GM19467 (cell line): ENCODE data around the gene PPFIBP2.
A peak's percentile ranks its signal among the peaks of the same experiment; 100 is the strongest.
"Not testable (repeated sequence)": the region's sequence is repeated elsewhere in the genome, so short reads cannot be mapped to it uniquely, and the experiment has no call there.

ENCODE experiments used
- ATAC-seq: cut with Tn5 transposase; IDR thresholded peaks from one replicate; pipeline ENCODE4 v1.9.1; 2021; ENCODE audit warnings: mild to moderate bottlenecking, moderate library complexity; ENCODE audit not compliant: unreplicated experiment

Gene PPFIBP2

DNA sequence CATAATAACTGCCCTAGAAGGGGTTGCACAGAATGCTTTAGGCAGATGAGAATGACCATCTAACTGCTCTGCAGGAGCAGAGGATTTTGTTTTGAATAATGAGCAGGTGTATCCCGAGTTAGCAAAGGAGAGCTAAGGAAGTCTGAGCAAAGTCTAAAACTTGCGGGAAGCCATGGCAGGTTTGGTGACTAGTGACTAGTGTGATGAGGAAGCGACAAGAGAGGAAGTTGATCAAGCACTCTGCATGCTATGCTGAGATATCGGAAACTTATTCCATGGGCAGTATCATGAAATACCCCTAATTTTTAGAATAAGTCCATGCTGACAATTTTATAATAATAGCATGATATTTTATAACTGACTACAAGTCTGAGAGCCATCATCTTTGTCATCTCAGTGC, 15.6 kb upstream of the PPFIBP2 start:
- no peak for ATAC-seq

DNA sequence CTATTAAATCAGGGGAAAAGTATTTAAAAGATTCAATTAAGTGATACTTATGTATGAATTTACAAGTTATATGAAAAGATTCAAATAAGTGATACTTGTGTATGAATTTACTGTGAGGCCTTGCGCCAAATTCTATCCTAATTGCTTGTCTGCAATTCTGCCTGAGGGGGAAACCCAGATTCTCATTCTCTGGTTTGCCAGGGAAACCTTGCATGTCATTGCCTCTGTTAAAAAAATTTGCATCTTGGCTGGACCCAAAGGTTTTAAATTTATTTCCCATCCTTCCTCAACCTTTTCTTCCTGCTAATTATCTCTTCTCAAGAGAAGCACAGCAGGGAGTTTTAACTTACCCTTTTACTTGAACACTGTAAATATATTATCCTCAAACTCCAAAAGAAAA, 14.7 kb upstream of the PPFIBP2 start:
- no peak for ATAC-seq

DNA sequence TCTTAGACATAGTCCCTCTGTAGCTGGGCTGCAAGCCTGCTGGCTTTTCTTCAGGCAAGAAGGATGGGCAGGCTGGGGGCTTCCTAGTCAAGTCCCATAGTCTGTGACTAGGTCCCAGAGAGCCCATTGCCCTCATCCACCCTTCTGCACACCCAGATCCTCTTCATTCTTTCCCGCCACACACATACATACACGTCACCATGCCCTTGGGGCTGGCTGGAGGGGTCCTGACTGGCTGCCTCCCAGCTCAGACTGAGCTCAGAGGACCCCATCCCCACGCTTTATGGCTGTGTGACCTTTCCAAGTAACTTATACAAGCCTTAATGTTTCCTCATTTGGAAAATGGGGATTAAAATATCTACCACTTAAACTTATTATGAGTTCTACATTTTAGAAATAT, 13.5 kb upstream of the PPFIBP2 start:
- ATAC-seq = no peak

DNA sequence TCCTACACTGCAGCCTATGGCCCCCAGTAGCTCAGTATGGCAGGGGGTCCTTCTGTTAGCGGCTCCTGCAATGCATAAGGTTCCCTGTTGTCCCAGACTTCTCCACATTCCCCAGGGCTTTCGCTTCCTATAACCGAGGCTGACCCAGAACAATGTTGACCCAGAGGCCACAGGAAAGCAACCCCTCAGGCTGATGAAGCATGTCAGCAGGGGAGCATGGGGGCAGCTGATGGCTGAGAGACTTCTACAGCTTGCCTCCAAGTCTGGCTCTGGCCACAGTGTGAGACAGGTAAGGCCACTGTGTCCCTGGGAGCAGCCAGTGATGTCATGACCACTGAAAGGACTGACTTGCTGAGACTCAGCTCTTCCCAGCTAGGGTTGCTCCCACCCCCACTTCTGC, 12.5 kb upstream of the PPFIBP2 start:
- no peak for ATAC-seq

DNA sequence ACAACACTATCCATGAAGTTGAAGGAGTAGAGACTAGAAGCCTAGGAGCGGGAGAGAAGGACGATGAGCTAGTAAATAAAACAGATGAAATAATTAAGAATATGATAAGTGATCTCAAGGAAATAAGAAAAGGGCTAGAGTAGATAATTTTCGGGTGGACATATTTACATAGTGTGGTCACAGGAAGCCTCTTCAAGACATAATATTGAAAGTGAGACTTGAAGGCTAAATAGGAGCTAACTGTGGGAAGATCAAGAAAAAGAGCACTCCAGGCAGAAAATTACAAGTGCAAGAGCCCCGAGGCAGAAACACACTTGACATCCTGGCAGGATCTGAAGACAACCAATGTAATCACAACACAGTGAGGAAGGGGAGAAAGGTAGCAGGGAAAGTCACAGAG, 11.9 kb upstream of the PPFIBP2 start:
- ATAC-seq = no peak

DNA sequence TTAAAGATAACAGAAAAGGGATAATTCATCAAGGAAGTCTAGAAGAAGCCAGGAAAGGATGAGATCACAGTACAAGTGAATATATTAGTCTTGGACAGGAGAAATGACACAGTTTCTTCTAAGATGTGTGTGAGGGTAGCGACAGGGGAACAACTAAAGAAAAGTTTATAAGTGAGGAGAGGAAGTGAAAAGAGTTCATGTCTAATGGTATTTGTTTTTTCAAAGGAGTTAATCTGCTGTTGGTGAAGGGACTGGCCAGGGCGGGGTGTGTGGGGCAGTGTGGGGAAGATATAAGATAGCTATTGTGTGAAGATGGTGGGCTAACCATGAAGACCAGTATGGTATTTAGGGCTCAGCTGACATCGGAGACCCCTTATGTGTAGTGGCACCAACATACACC, 7.6 kb upstream of the PPFIBP2 start:
- ATAC-seq = no peak

DNA sequence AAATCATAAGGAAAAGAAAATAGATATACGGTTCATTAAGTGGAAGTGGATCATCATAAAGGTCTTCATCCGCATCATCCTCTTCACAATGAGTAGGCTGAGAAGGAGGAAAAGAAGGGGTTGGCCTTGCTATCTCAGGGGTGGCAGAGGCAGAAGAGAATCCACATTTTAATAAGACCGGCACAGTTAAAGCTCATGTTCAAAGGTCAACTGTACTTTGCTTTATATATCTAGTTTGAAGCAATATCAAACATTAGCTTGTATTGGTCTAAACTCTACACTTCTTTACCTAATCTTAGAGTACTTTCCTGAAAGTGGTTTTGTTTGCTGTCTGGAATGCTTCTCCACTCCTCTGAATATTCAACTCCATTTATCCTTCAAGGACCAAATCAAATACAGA, 5.7 kb upstream of the PPFIBP2 start:
- ATAC-seq = no peak

DNA sequence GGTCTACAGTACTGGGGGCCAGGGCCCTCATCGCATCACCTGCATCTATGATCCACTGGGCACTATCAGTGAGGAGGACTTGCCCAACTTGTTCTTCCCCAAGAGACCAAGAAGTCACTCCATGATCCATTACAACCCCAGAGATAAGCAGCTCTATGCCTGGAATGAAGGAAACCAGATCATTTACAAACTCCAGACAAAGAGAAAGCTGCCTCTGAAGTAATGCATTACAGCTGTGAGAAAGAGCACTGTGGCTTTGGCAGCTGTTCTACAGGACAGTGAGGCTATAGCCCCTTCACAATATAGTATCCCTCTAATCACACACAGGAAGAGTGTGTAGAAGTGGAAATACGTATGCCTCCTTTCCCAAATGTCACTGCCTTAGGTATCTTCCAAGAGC, 3.8 kb upstream of the PPFIBP2 start:
- ATAC-seq = no peak

DNA sequence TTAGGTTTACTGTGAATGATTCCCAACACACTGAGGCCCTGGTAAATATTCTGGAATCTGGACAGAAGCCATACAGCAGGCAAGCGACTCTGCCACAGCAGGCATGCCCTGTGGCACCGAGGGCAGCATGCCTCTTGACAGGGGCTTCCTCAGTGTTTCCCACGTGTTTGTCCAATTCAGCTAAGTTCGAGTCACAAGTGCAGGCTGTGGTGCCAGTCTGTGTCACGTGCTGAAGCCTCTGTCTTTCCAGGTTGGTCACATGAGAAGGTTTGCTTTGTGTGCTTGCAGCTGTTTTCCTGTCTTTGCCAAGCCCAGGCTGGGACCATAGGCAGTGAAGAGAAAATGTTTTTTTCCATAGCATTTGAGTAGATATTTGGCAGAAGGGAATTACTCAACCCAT, 2.4 kb upstream of the PPFIBP2 start:
- ATAC-seq = no peak

DNA sequence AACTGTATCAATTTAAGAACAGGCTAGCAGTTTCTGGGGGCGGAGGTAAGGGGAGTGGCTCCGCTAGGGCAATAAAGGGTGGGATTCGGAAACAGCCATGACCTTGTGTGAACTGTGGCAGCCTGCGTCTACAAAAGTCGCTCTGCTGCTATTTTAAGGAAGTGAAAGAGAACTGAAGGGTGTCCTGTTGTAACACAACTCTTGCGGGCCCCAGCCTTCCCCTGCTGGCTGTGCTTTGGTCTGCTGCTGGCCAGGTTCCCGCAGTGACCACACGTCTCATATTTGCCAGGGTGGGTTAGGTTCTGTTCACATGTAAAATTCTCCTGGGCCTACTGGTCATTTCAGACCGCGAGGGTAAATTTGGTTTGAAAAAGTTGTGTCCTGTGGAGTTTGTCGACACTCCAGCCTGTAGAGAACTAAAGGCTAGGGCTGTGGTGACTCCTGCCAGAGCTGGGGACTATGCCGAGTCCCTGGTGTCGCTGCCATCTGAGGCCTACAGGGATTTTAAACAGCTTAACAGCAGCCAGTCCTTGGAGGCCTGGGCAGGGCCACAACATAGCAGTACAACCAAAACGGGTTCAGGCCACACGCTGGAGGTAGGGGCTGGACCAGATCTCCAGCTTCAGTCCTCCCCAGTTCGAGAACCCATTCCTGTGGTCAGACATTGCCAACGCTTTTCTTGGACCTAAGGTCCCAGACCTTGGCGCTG, 1.1 kb upstream of the PPFIBP2 start:
- ATAC-seq = peak; percentile 61

DNA sequence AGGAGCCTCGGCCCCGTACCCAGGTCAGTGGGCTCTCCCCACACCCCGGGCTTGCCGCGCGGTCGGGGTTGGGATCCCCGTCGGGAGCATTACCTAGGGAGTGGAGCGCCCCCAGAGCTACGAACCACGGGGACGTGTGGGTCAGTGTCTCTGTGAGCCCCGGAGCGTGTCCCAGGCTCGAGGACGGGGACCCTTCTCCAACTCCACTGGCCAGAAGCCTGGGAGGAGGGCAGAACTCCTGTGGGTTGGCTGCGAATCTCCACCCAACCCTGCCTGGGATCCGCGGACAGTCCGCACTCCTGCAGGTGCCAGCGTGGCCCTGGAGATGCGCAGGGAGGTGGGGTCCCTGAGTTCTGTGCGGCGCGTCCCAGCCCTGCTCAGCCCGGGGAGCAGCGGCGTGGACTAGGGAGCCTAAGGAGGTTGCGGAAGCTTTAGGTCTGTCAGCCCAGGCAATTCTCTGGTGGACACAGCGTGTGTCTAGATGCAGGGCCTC, 346 bp downstream of the PPFIBP2 start:
- peak; percentile 12 for ATAC-seq

DNA sequence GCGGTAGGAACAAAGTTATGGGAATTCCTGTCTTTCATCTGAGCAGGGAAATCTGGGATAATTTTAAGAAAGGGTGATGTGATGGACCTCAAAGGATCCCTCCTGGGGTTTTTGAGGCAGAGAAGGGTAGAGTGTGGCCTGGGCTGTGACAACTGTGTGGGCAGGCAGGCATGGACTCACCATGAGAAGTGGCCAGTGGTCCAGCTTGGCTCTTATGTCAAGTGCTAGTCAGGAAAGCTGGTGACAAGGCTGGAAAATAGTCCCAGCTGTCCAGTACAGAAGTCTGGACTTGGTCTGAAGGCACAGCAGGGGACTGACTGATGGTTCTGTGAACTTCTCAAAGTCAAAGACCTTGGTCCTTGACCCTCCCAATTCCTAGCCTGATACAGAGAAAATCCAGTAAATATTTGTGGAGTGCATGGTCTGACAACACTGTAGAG, 1.7 kb downstream of the PPFIBP2 start:
- no peak for ATAC-seq

DNA sequence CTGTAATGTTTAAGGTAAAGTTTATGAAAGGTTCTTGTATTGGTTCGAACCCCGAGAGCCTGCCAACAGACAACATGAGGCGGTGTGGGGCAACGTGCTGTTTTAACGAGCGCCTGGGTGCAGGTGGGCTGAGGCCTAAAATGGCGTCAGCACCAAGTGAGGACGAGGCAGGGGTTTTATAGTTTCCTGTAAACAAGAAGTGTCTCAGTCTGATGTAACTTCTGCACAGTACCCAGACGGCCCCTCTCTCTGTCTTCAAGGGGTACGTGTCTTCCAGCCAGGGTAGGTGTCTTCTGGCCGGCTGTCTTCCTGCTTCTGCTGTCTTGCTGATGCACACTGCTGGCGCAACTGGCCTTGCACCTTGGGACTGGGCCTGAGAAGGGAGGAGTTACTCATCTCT, 2.7 kb downstream of the PPFIBP2 start:
- no peak for ATAC-seq

DNA sequence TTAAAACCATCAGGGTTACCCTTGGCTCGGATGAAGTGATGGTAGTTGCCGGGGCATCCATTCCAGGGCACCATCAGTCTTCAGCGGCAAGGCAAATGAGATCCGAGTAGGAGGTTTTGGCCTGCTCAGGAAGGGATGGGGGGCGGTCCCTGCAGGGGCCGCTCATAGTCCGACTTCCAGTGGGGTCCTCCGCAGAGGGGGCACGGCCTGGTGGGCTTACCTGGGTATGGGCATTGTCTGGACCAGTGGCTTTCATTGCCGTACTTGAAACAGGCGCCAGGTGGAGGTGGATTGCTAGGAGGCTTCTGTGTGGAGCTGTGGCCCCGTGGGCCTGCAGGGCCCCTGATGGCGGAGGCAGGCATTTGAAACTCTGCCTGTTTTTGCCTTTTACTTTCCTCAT, 3.9 kb downstream of the PPFIBP2 start:
- ATAC-seq = not testable (repeated sequence)

DNA sequence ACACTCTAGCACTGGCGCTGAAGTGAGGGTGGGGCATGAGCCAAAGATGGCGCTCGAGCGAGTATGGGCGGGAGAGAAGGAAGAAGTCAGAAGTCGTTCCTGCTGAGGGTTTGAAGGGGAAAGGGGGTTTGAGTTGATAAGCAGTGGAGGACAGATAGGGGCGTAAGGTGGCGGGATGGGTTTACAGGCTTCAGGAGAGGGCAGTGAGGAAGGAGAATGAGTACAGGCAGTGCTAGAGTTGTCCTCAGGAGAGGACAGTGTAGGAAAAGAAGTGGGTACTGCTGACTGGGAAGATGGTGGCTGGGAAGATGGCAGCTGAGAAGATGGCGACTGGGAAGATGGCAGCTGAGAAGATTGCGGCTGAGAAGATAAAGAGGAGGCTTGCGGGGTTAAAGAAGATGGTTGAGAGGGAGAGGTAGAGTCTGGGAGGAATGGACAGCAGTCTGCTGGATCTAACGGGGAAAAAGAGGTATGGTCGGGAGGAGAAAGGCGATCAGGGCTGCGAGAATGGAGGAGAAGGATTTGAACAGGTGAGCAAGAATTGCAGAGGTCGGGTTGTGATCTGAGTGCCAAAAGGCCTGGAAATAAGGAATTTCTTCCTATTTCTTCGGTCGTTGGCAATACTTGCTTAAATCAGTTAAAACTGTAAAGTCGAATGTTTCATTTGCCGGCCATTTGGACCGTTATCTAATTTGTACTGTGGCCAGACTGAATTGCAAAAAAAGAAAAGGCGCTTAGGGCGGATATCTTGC, 5.2 kb downstream of the PPFIBP2 start:
- no peak for ATAC-seq

DNA sequence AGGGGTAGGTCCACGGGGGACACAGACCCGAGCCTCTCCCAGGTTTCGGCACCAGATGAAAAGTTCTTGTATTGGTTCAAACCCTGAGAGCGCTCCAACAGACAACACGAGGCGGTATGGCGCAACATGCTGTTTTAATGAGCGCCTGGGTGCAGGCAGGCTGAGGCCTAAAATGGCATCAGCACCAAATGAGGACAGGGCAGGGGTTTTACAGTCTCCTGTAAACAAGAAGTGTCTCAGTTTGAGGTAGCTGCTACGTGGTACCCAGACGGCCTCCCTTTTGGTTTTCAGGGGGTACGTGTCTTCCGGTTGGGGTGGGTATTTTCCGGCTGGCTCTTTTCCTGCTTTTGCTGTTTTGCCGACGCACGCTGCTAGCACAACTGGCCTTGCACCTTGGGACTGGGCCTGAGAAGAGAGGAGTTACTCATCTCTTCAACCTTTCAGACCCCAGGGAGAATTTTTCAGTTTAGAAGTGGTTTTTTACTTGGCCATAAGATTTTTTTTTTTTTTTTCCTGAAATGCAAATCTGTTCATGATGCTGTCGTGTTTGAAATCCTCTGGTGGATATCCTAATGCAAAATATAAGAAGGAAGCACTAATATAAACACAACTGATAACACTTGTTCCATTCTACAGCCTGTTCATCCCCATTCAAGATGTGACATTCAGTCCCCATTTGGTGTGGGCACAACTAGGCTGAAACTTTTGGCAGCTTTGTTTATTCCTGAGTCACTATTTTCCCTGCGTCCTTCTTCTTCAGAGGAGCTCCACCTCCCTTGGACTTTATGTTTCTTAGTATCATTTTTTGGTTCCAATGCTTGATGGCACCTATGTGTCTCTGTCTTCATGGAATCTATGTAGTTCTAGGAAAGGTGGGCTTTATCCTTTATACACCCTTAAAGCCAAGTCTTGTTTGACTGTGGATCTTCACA, 6.5 kb downstream of the PPFIBP2 start:
- peak; percentile 44 for ATAC-seq

DNA sequence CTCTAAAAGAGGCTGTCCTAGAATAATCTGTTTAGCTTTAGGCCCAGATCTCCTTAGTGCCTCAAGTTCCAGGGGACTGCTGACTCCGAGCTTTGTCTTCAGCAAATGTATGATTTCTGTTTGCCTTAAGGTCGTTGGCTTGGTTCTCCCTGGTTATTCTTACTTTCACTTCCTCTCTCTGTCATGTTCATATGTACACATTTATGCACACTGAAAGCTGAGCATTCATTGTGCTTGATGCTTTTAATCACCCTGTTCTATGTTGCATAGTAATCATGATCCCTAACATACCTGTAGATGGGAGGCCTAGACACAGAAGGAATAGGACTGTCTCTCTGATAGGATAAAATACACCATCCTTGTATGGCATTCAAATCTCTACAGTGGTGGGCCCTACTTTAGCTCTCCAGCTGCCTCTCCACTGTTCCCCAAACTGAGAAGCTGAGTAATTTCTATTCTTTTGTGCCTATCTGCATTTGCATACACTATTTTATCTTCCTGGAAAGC, 7.2 kb downstream of the PPFIBP2 start:
- ATAC-seq = peak; percentile 78

DNA sequence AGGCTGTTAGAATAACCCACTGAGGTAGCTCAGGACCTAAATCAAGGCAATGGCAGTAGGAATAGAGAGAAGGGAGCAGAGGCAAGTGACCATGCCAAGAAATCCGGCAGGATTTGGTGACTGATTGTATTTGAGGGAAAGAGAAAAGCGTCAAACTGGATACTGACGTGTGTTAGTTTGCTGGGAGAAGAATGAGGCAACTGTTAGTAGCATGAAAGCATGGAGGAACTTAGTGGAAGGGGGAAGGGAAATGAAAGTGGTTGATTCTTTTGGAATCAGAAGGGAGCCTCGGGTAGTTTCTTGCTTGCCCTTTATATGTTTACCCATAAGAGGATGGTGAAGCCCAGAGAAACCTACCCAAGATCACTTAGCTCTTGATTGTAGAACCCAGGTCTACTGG, 8.3 kb downstream of the PPFIBP2 start:
- ATAC-seq = no peak

DNA sequence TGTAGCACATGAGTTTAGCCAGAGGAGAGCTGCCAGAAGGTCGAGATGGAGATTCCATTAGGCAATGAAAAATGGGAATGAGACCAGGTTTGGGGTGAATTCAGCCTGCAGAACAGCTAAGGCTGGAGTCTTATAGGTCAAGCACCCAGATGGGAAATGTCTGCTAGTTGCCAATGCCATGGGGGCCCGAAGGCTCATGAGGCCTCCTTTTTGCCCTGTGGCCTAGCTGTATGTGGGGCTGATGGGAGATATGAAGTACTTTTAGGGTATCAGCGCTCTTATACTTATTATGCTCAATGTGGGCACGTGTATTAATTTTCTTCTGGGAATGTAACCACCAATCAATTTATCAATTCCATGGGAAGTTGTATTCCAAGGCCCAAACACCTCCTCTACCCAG, 8.7 kb downstream of the PPFIBP2 start:
- no peak for ATAC-seq

DNA sequence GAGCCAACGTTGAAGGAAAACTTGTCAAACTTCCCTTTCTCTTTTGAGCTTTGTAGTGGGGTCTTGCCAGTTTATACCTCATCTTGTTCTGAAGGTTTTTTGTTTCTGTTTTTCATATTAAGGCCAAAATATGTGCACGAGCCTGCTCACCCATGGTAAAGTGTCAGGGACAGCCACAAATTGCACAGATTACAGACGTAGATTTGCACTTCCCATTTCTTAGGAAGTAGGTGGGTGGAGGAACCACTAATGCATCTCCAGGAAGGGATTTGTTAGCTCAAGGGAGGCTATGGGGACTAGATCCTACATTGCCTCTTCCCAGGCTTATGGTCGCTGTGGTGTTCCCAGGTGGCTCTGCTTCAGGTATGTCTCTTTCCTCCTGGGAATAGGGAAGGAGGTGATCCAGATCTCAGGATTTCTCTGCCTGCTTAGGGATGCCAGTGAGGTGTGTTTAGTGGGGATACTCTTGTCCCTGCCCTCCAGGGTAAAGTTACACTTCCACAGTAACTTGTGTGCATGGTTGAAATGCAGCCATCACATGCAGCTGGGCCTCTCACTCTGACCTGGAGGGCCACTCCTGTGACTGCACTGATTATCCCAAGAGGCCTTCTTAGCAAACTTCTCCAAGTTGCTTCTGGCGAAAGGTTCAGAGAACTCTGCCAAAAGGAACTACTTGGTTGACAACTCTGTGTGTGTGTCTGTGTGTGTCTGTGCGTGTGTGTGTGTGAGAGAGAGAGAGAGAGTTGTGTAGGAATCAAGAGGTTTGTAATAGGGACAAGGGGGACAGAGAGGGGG, 9.8 kb downstream of the PPFIBP2 start:
- no peak for ATAC-seq
